ENCODE data around the gene PTPRN2. TPM values are rescaled to one million over a fixed set of nuclear protein-coding genes. Genes with fewer than 3 reads are reported as not detected.

Gene PTPRN2
- total RNA-seq, 1 experiment from 2014 or later: 1.1 TPM

GRCh38 chr7:157830331-157830730, 757.3 kb downstream of the PTPRN2 start:
- BruUV-seq (replicated peaks): no TSS peak
- Histone ChIP-seq H3K9me3 (ENCODE audit: control insufficient read depth, insufficient read depth, low read depth, low read length) (no peaks in the 10 kb centered on the region), H3K27me3 (ENCODE audit: control insufficient read depth, insufficient read depth, low read length) (peaks cover 7% of the 10 kb centered on the region), H3K4me3 (ENCODE audit: low read depth in 2 of 2, low read length in 2 of 2) (no peak overlapping the region), H3K4me1 (ENCODE audit: control insufficient read depth, insufficient read depth, low read length) (no peaks in the 10 kb centered on the region), H3K27ac (ENCODE audit: low read length) (no peak overlapping the region), H3K36me3 (ENCODE audit: control insufficient read depth, insufficient read depth, low read length) (no peaks in the 10 kb centered on the region)
- CTCF ChIA-PET: no interaction called here
- no peak for ATAC-seq
- in situ Hi-C loops (cut with HindIII; ENCODE audit: low pct_unique_long_range_greater_than_20kb, low sequenced_read_pairs): no loop called here
- POLR2A ChIA-PET: no interaction called here
- no peak for TF ChIP-seq CTCF (IDR thresholded peaks at IDR 0.05)
- no peak for TF ChIP-seq SIN3A (IDR thresholded peaks at IDR 0.05; ENCODE audit: borderline replicate concordance, insufficient read depth, low read depth, low read length)
- no peak for TF ChIP-seq POLR2AphosphoS5 (IDR thresholded peaks at IDR 0.05; ENCODE audit: low read depth, low read length)
- no peak for TF ChIP-seq TCF7L2 (IDR thresholded peaks at IDR 0.05; ENCODE audit: low read depth, low read length)
- TF ChIP-seq REST (IDR thresholded peaks at IDR 0.05; ENCODE audit: insufficient read depth in 1 of 2, low read depth in 2 of 2, low read length in 1 of 2): no peak
- DNase-seq (ENCODE audit: low read depth, low spot score): no peak
- intact Hi-C loops (cut with micrococcal nuclease; ENCODE audit: unreplicated experiment): no loop called here

- Histone ChIP-seq H3K36me3 (ENCODE audit: control insufficient read depth, insufficient read depth, low read length) (no peaks in the 10 kb centered on the region), H3K27ac (ENCODE audit: low read length) (no peak overlapping the region), H3K4me3 (ENCODE audit: low read depth in 2 of 2, low read length in 2 of 2) (no peak overlapping the region), H3K4me1 (ENCODE audit: control insufficient read depth, insufficient read depth, low read length) (no peaks in the 10 kb centered on the region), H3K27me3 (ENCODE audit: control insufficient read depth, insufficient read depth, low read length) (peaks cover 7% of the 10 kb centered on the region), H3K9me3 (ENCODE audit: control insufficient read depth, insufficient read depth, low read depth, low read length) (no peaks in the 10 kb centered on the region)
- BruUV-seq (replicated peaks): no TSS peak
- CTCF ChIA-PET: no interaction called here
- intact Hi-C loops (cut with micrococcal nuclease; ENCODE audit: unreplicated experiment) (no loop called here), in situ Hi-C loops (cut with HindIII; ENCODE audit: low pct_unique_long_range_greater_than_20kb, low sequenced_read_pairs) (no loop called here)
- POLR2A ChIA-PET: no interaction called here
- no peak for DNase-seq (ENCODE audit: low read depth, low spot score)
- TF ChIP-seq REST (IDR thresholded peaks at IDR 0.05; ENCODE audit: insufficient read depth in 1 of 2, low read depth in 2 of 2, low read length in 1 of 2) (no peak), CTCF (IDR thresholded peaks at IDR 0.05) (no peak), POLR2AphosphoS5 (IDR thresholded peaks at IDR 0.05; ENCODE audit: low read depth, low read length) (no peak), SIN3A (IDR thresholded peaks at IDR 0.05; ENCODE audit: borderline replicate concordance, insufficient read depth, low read depth, low read length) (no peak), TCF7L2 (IDR thresholded peaks at IDR 0.05; ENCODE audit: low read depth, low read length) (no peak)
- no peak for ATAC-seq
These were observed 758.1 kb downstream of the PTPRN2 start for GRCh38 chr7:157829491-157829890.
